IMR-90 (cell line): ENCODE measurements around the gene BICD1. TPM values are rescaled to one million over a fixed set of nuclear protein-coding genes. Genes with fewer than 3 reads are reported as not detected.

Source experiments
- ATAC-seq: fragments of 200-7000 bp; cut with Tn5 transposase; 2 replicates; pipeline ENCODE4 v1.9.1; 2020; ENCODE audit warnings: low read depth, mild to moderate bottlenecking, moderate library complexity
- BruUV-seq: library from RNA; stranded (reverse); fragments of 400-500 nt; replicated peaks from 2 replicates; lab custom pipeline; 2021; lab: Mats Ljungman, UMichigan
- CTCF ChIA-PET: fragments of 300-600 bp; formaldehyde crosslinking; extraction: SDS; loops from one replicate; lab custom pipeline; 2021; ENCODE audit warnings: antibody characterized with exemption; lab: Yijun Ruan, JAX
- POLR2A ChIA-PET: fragments of 300-600 bp; sonication (Branson Sonifier 250); formaldehyde crosslinking; loops from one replicate; lab custom pipeline; 2022; ENCODE audit warnings: antibody characterized with exemption; ENCODE audit not compliant: unreplicated experiment; lab: Charles Lee
- DNase-seq: peaks from one replicate; pipeline ENCODE4 v3.0.0; 2013
- H2AFZ ChIP-seq: replicated peaks from 2 replicates; pipeline ENCODE3; 2013; ENCODE audit warnings: low read length, mild to moderate bottlenecking; ENCODE audit not compliant: poor library complexity
- H2AK5ac ChIP-seq: 2 replicates; pipeline ENCODE4 v1.6.1; 2013; ENCODE audit warnings: low read depth, low read length, inconsistent platforms
- H2AK9ac ChIP-seq: replicated peaks from 2 replicates; pipeline ENCODE3; 2013; ENCODE audit warnings: mild to moderate bottlenecking, low read depth, low read length, moderate library complexity; ENCODE audit not compliant: poor library complexity
- H2BK120ac ChIP-seq: 2 replicates; pipeline ENCODE4 v1.6.1; 2013; ENCODE audit warnings: low read depth, low read length, inconsistent platforms
- H2BK15ac ChIP-seq: 3 replicates; pipeline ENCODE4 v1.6.1; 2013; ENCODE audit warnings: low read depth, low read length, inconsistent platforms
- H2BK20ac ChIP-seq: 2 replicates; pipeline ENCODE4 v1.6.1; 2013; ENCODE audit warnings: low read depth, mild to moderate bottlenecking, inconsistent platforms, low read length, moderate library complexity
- H2BK5ac ChIP-seq: 2 replicates; pipeline ENCODE4 v1.6.1; 2013; ENCODE audit warnings: mild to moderate bottlenecking, low read depth, low read length, inconsistent platforms; ENCODE audit not compliant: poor library complexity, severe bottlenecking
- H3K14ac ChIP-seq: replicated peaks from 2 replicates; pipeline ENCODE4 v1.6.1; 2013; ENCODE audit warnings: low read depth, low read length, inconsistent platforms
- H3K18ac ChIP-seq: 2 replicates; pipeline ENCODE4 v1.6.1; 2013; ENCODE audit warnings: low read depth, low read length, control low read depth
- H3K23ac ChIP-seq: 2 replicates; pipeline ENCODE4 v1.6.1; 2013; ENCODE audit warnings: low read depth, low read length, inconsistent platforms
- H3K27ac ChIP-seq: 2 replicates; pipeline ENCODE4 v1.5.1; 2013; ENCODE audit warnings: mild to moderate bottlenecking, control low read depth, low read length; ENCODE audit not compliant: insufficient read depth
- H3K27me3 ChIP-seq: 2 replicates; pipeline ENCODE4 v1.6.1; 2013; ENCODE audit warnings: low read length; ENCODE audit not compliant: control insufficient read depth, insufficient read depth
- H3K36me3 ChIP-seq: 2 replicates; pipeline ENCODE4 v1.6.1; 2013; ENCODE audit warnings: low read length, mixed read lengths; ENCODE audit not compliant: control insufficient read depth, insufficient read depth
- H3K4ac ChIP-seq: 2 replicates; pipeline ENCODE4 v1.6.1; 2013; ENCODE audit warnings: low read depth, low read length, inconsistent platforms
- H3K4me1 ChIP-seq: 2 replicates; pipeline ENCODE4 v1.6.1; 2013; ENCODE audit warnings: low read length, mixed read lengths; ENCODE audit not compliant: control insufficient read depth, insufficient read depth
- H3K4me2 ChIP-seq: 2 replicates; pipeline ENCODE4 v1.6.1; 2013; ENCODE audit warnings: low read depth, mild to moderate bottlenecking, control low read depth, low read length, moderate library complexity
- H3K4me3 ChIP-seq: 2 replicates; pipeline ENCODE4 v1.5.1; 2013; ENCODE audit warnings: low read depth, mild to moderate bottlenecking, control low read depth, low read length, moderate library complexity; ENCODE audit not compliant: insufficient read depth
- H3K56ac ChIP-seq: 2 replicates; pipeline ENCODE4 v1.6.1; 2013; ENCODE audit warnings: low read length, inconsistent platforms; ENCODE audit not compliant: insufficient read depth; ENCODE audit errors: extremely low read depth
- H3K79me1 ChIP-seq, 2 experiments: 2 replicates each; pipeline ENCODE4 v1.6.1; 2013; ENCODE audit warnings: low read length in 2 of 2, inconsistent platforms in 1 of 2, low read depth in 1 of 2
- H3K9ac ChIP-seq: 2 replicates; pipeline ENCODE4 v1.6.1; 2013; ENCODE audit warnings: low read depth, low read length, control low read depth
- H3K9me1 ChIP-seq: 2 replicates; pipeline ENCODE4 v1.6.1; 2013; ENCODE audit warnings: low read length, inconsistent platforms; ENCODE audit not compliant: insufficient read depth
- H3K9me3 ChIP-seq: 2 replicates; pipeline ENCODE4 v1.6.1; 2013; ENCODE audit warnings: low read length; ENCODE audit not compliant: control insufficient read depth, insufficient read depth
- H4K20me1 ChIP-seq: 2 replicates; pipeline ENCODE4 v1.6.1; 2013; ENCODE audit warnings: low read length, inconsistent platforms; ENCODE audit not compliant: insufficient read depth
- H4K5ac ChIP-seq: 2 replicates; pipeline ENCODE4 v1.6.1; 2013; ENCODE audit warnings: mild to moderate bottlenecking, low read depth, low read length, control low read depth
- H4K8ac ChIP-seq, 2 experiments: 2 replicates each; pipeline ENCODE4 v1.6.1; 2013; ENCODE audit warnings: low read depth in 2 of 2, low read length in 2 of 2, control low read depth in 1 of 2, inconsistent platforms in 1 of 2
- H4K91ac ChIP-seq: 2 replicates; pipeline ENCODE4 v1.6.1; 2013; ENCODE audit warnings: low read depth, low read length, inconsistent platforms; ENCODE audit not compliant: insufficient read depth
- BHLHE40 ChIP-seq: fragments of 150-350 bp; IDR thresholded peaks from 2 replicates; pipeline ENCODE4 v1.6.1; 2016; ENCODE audit warnings: mild to moderate bottlenecking, low read depth, low read length
- CEBPB ChIP-seq: IDR thresholded peaks from 2 replicates; pipeline ENCODE4 v1.6.1; 2012; ENCODE audit warnings: low read depth, low read length, improper control_type of control experiment
- CHD1 ChIP-seq: IDR thresholded peaks from 2 replicates; pipeline ENCODE4 v1.6.1; 2012; ENCODE audit warnings: low read depth, low read length, improper control_type of control experiment
- FOS ChIP-seq: fragments of 150-350 bp; IDR thresholded peaks from 2 replicates; pipeline ENCODE4 v1.6.1; 2016; ENCODE audit warnings: low read depth, low read length
- MAFK ChIP-seq: IDR thresholded peaks from 2 replicates; pipeline ENCODE4 v1.6.1; 2012; ENCODE audit warnings: low read depth, low read length, improper control_type of control experiment
- POLR2A ChIP-seq: IDR thresholded peaks from 2 replicates; pipeline ENCODE4 v1.6.1; 2012; ENCODE audit warnings: mild to moderate bottlenecking, low read depth, low read length
- RCOR1 ChIP-seq: IDR thresholded peaks from 2 replicates; pipeline ENCODE4 v1.6.1; 2012; ENCODE audit warnings: mild to moderate bottlenecking, low read length, improper control_type of control experiment; ENCODE audit not compliant: insufficient replicate concordance
- RFX5 ChIP-seq: IDR thresholded peaks from 2 replicates; pipeline ENCODE4 v1.8.0; 2012; ENCODE audit warnings: low read depth, mild to moderate bottlenecking, low read length, moderate library complexity
- SMC3 ChIP-seq: fragments of 150-350 bp; IDR thresholded peaks from 2 replicates; pipeline ENCODE4 v1.6.1; 2016; ENCODE audit warnings: low read depth, mild to moderate bottlenecking, antibody characterized with exemption, low read length, moderate library complexity
- USF2 ChIP-seq: fragments of 150-350 bp; IDR thresholded peaks from 2 replicates; pipeline ENCODE4 v1.6.1; 2017; ENCODE audit warnings: mild to moderate bottlenecking, antibody characterized with exemption, low read length, low read depth
- WGBS, 2 experiments: methylation state at CpG; one replicate each; pipeline versions ENCODE4 v1.1.5 to v1.1.7; 2013; ENCODE audit warnings: missing lambda C conversion rate in 2 of 2; ENCODE audit not compliant: insufficient read length in 1 of 2; ENCODE audit errors: extremely low coverage in 2 of 2; 5-methylcytosine and 5-hydroxymethylcytosine counted together
- dilution Hi-C: fragments of 300-500 bp; cut with HindIII; formaldehyde crosslinking; loops from one replicate; pipeline ENCODE4 v1.14.3; 2018; ENCODE audit warnings: low sequenced_read_pairs; ENCODE audit not compliant: unreplicated experiment
- in situ Hi-C: fragments of 300-500 bp; cut with MboI; formaldehyde crosslinking; loops from 3 replicates; pipeline ENCODE4 v1.14.3; 2019; ENCODE audit warnings: low sequenced_read_pairs, inconsistent platforms, mixed read lengths
- intact Hi-C: fragments of 100-400 bp; cut with micrococcal nuclease; formaldehyde crosslinking; loops from 2 replicates; pipeline ENCODE4 v1.10.0; 2022
- polyA plus RNA-seq, 3 experiments: library from polyadenylated mRNA; depleted of rRNA; stranded (reverse); fragments of >200 nt; gene quantifications; 2 replicates each; pipeline ENCODE4 v1.2.3, GENCODE V29; 2012; ENCODE audit warnings: low replicate concordance in 1 of 3
- total RNA-seq: library from RNA; depleted of rRNA; stranded (reverse); fragments of >200 nt; gene quantifications from 2 replicates; pipeline ENCODE4 v1.2.3, GENCODE V29; 2012
- TF ChIP-seq, protein P1 (sequence below): conservative IDR thresholded peaks from 2 replicates; pipeline ENCODE4 v1.5.1; 2012; ENCODE audit warnings: mild to moderate bottlenecking, low read depth, low read length, improper control_type of control experiment
- TF ChIP-seq, protein P2 (sequence below): fragments of 150-350 bp; IDR thresholded peaks from 2 replicates; pipeline ENCODE4 v1.6.1; 2016; ENCODE audit warnings: low read depth, mild to moderate bottlenecking, low read length, moderate library complexity, borderline replicate concordance

Gene BICD1
- total and polyA plus RNA-seq, 2 of the 4 experiments (the other 2 are of a cell fraction) = 17.2 to 21.8 TPM

GRCh38 chr12:32178341-32179010 lies 71.8 kb downstream of the BICD1 start:
- Histone ChIP-seq H4K5ac (no peak overlapping the region), H3K14ac (no peak overlapping the region), H2BK5ac (no peak overlapping the region), H3K18ac (no peak overlapping the region), H3K27me3 (no peaks in the 10 kb centered on the region), H3K23ac (no peak overlapping the region), H3K9me3 (no peaks in the 10 kb centered on the region), H3K27ac (no peak overlapping the region), H2AK5ac (no peak overlapping the region), H3K4ac (no peak overlapping the region), H3K36me3 (no peaks in the 10 kb centered on the region; the same call in 1 of the 2 replicates), H2BK120ac (no peak overlapping the region), H3K9me1 (no peaks in the 10 kb centered on the region; the same call in 1 of the 2 replicates), H4K8ac (no peak overlapping the region), H3K4me3 (no peak overlapping the region), H2AFZ (no peak overlapping the region), H3K4me2 (no peak overlapping the region), H2BK20ac (no peak overlapping the region), H4K20me1 (peaks cover 5% of the 10 kb centered on the region; the same call in 1 of the 2 replicates), H3K56ac (no peak overlapping the region), H2BK15ac (no peak overlapping the region), H4K91ac (no peak overlapping the region), H3K9ac (no peak overlapping the region), H3K4me1 (peaks cover 2% of the 10 kb centered on the region), H3K79me1 (peaks cover 21 to 27% of the 10 kb centered on the region in 2 experiments), H2AK9ac (no peak overlapping the region)
- intact Hi-C loops = no loop called here
- DNase-seq (no peak), ATAC-seq (no peak)
- BruUV-seq = no TSS peak
- ChIA-PET POLR2A (no interaction called here), CTCF (no interaction called here)
- in situ Hi-C loops = no loop called here
- 93% methylated on average over 2 of the region's 6 CpGs; no CpG with 5 or more reads in 1 of the 2 experiments for WGBS, 2 experiments
- TF ChIP-seq RFX5 = no peak
- TF ChIP-seq, protein P1, sequence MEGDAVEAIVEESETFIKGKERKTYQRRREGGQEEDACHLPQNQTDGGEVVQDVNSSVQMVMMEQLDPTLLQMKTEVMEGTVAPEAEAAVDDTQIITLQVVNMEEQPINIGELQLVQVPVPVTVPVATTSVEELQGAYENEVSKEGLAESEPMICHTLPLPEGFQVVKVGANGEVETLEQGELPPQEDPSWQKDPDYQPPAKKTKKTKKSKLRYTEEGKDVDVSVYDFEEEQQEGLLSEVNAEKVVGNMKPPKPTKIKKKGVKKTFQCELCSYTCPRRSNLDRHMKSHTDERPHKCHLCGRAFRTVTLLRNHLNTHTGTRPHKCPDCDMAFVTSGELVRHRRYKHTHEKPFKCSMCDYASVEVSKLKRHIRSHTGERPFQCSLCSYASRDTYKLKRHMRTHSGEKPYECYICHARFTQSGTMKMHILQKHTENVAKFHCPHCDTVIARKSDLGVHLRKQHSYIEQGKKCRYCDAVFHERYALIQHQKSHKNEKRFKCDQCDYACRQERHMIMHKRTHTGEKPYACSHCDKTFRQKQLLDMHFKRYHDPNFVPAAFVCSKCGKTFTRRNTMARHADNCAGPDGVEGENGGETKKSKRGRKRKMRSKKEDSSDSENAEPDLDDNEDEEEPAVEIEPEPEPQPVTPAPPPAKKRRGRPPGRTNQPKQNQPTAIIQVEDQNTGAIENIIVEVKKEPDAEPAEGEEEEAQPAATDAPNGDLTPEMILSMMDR = no peak
- TF ChIP-seq POLR2A = no peak
- TF ChIP-seq RCOR1 = no peak
- TF ChIP-seq, protein P2, sequence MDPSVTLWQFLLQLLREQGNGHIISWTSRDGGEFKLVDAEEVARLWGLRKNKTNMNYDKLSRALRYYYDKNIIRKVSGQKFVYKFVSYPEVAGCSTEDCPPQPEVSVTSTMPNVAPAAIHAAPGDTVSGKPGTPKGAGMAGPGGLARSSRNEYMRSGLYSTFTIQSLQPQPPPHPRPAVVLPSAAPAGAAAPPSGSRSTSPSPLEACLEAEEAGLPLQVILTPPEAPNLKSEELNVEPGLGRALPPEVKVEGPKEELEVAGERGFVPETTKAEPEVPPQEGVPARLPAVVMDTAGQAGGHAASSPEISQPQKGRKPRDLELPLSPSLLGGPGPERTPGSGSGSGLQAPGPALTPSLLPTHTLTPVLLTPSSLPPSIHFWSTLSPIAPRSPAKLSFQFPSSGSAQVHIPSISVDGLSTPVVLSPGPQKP = no peak
- no peak for TF ChIP-seq BHLHE40
- no peak for TF ChIP-seq CEBPB
- no peak for TF ChIP-seq MAFK
- TF ChIP-seq SMC3 = no peak
- no peak for TF ChIP-seq CHD1
- no peak for TF ChIP-seq FOS
- no peak for TF ChIP-seq USF2
- dilution Hi-C loops = no loop called here
